Activated CD8-positive, alpha-beta T cell treated with anti-CD3 and anti-CD28 coated beads, Interleukin-2, amount 10 ng/mL, durations not matched to agents 7 days and 5 days (primary cell): ENCODE data around the gene TPH1. TPM values are rescaled to one million over a fixed set of nuclear protein-coding genes. Genes with fewer than 3 reads are reported as not detected.

ENCODE experiments used
- ATAC-seq: fragments of 150-1000 bp; cut with Tn5 transposase; one replicate; pipeline ENCODE4 v1.10.0; 2021; ENCODE audit warnings: moderate library complexity
- CTCF ChIA-PET: fragments of 350-600 bp; sonication (Branson Sonifier 250); formaldehyde crosslinking; loops from one replicate; lab custom pipeline; 2021; ENCODE audit warnings: antibody characterized with exemption; lab: Charles Lee
- POLR2A ChIA-PET: fragments of 350-600 bp; sonication (Branson Sonifier 250); formaldehyde crosslinking; loops from one replicate; lab custom pipeline; 2021; ENCODE audit warnings: antibody characterized with exemption; lab: Charles Lee
- DNase-seq: peaks from one replicate; pipeline ENCODE4 v3.0.0-alpha.2; 2020
- H3K27ac Mint-ChIP-seq: one replicate; pipeline ENCODE4 v1.8.0; 2021; ENCODE audit warnings: mild to moderate bottlenecking, mixed read lengths
- H3K27me3 Mint-ChIP-seq: one replicate; pipeline ENCODE4 v1.8.0; 2021; ENCODE audit warnings: low read depth, mixed read lengths
- H3K36me3 Mint-ChIP-seq: one replicate; pipeline ENCODE4 v1.8.0; 2021; ENCODE audit warnings: low read depth, mixed read lengths
- H3K4me1 Mint-ChIP-seq: one replicate; pipeline ENCODE4 v1.8.0; 2021; ENCODE audit warnings: low read depth, mixed read lengths
- H3K4me3 Mint-ChIP-seq: one replicate; pipeline ENCODE4 v1.8.0; 2021; ENCODE audit warnings: mild to moderate bottlenecking, mixed read lengths
- H3K9me3 Mint-ChIP-seq: one replicate; pipeline ENCODE4 v1.8.0; 2022; ENCODE audit warnings: mixed read lengths; ENCODE audit not compliant: insufficient read depth
- total RNA-seq, 2 experiments: library from RNA; stranded (reverse); gene quantifications; one replicate each; pipeline ENCODE4 v1.2.3, GENCODE V29; 2021

TPH1 gene
- total RNA-seq, result under 1 TPM; 0.21 to 0.55 TPM

DNA sequence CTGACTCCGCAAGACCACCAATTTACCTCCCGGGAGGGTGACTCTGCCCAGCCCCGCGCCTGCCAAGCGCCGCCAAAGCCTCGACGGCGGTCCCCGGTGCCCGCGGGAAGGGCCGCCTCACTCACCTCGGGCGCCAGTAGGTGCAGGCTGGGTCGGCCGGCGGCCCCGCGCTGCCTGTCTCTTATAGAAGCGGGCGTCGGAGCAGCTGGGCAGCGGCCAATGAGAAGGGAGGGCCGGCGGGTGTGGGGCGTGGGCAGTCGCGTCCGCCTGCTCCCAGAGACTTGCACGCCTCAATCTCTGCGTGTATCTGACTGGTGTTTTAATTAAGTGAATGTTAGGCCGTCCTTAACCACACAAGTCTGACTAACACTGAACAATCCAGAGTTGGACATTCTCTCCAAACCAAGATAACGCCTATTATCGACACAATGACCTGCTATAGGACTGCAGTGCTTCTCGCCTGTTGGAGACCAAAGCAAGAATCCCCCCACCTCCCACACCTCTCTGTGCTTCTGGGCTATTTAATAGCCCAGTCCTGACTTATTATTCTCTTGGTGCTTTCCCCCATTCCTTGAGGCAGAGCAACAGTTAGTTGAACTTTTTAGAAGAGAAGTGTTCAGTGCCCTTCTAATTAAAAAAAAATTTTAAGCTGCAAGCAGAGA is at the start of gene TPH1:
TSS of gene TPH1 (minus strand) at position 154 of the 662 bp plus-strand sequence. CDS start 5,507 bp downstream, outside the sequence.
- ChIA-PET POLR2A (no interaction called here), CTCF (interaction anchor here (1.6 kb wide), 1 partner anchor 66 kb away, joined by 3 read pairs; no protein-coding TSS in a partner anchor)
- H3K27me3 Mint-ChIP-seq, result peaks cover 59% of the 10 kb centered on the region
- H3K9me3 Mint-ChIP-seq, result no peaks in the 10 kb centered on the region
- no peaks in the 10 kb centered on the region for H3K4me1 Mint-ChIP-seq
- H3K27ac Mint-ChIP-seq, result no peak within 1 kb of the TSS
- no peaks in the 10 kb centered on the region for H3K36me3 Mint-ChIP-seq
- no peak within 1 kb of the TSS for H3K4me3 Mint-ChIP-seq
- ATAC-seq (no peak), DNase-seq (no peak)

DNA sequence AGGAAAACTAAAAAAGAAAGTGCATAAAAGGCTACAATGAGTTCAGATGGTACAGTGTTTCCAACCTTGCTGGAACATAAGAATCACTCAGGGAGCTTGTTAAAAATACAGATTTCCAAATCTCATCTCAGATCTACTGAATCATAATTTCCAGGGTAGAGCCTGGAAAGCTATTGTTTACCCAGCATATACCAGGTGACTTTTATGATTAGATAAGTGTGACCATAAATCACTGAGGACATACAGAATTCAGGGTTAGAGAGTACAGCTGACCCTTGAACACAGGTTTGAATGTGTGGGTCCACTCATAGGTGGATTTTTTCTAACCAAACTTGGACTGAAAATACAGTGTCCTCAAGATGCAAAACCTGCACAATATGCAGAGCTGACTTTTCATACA is 47.9 kb upstream of the TPH1 start:
- no peak overlapping the region for H3K4me3 Mint-ChIP-seq
- POLR2A ChIA-PET, result interaction anchor here (0.7 kb wide), 1 partner anchor 12 kb away, joined by 3 read pairs; the partner anchor contains the start of gene SAAL1
- DNase-seq, result no peak
- no peaks in the 10 kb centered on the region for H3K9me3 Mint-ChIP-seq
- no peaks in the 10 kb centered on the region for H3K27me3 Mint-ChIP-seq
- ATAC-seq, result no peak
- H3K27ac Mint-ChIP-seq, result no peak overlapping the region
- CTCF ChIA-PET, result interaction anchor here (0.7 to 1.8 kb wide), 3 partner anchors 9 to 17 kb away, joined by 3 to 6 read pairs (median 4); partner anchors contain the start of gene SAAL1
- no peaks in the 10 kb centered on the region for H3K4me1 Mint-ChIP-seq
- H3K36me3 Mint-ChIP-seq, result peaks cover 45% of the 10 kb centered on the region

DNA sequence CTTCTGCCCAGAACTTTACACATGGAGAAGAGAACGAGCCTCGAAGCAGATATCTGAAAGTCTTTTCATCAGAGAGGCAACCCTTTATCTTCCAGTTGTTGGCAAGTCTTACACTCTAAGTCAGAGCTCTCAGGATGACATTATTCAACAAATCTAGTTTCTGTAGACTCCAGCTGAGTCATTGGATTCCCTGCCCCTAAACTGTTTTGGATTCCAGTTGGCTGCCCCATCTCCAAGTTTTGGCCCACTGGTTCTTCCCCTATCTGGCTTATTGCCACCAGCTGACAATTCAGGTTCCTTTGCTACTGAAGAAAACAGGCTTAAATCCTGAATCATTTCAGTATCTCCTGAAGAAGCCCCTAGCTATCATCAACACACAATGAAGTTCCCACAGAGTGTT is 45.7 kb upstream of the TPH1 start:
- no peak overlapping the region for H3K27ac Mint-ChIP-seq
- H3K4me3 Mint-ChIP-seq, result no peak overlapping the region
- H3K4me1 Mint-ChIP-seq, result no peaks in the 10 kb centered on the region
- H3K27me3 Mint-ChIP-seq, result no peaks in the 10 kb centered on the region
- ChIA-PET POLR2A (no interaction called here), CTCF (interaction anchor here (1.4 kb wide), 1 partner anchor 630 kb away, joined by 5 read pairs; no protein-coding TSS in a partner anchor)
- no peaks in the 10 kb centered on the region for H3K9me3 Mint-ChIP-seq
- DNase-seq (no peak), ATAC-seq (no peak)
- peaks cover 57% of the 10 kb centered on the region for H3K36me3 Mint-ChIP-seq

DNA sequence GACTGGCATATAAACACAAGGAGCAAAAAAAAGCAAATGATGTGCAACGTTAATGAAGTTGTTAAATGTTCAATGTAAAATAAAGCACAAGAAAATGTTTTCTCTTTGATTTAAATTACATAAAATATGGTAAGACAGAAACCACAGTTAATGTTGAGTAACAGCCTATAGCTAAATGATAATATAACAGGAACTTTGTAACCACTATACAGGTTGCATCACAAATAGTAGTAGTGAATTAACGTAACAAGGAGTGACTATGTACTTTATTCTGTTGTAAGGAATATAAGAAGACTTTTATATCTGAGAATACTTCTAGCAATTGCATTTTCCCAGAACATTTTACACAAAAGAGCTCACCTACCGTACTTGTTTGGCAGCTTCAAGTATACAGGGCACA is 42.9 kb upstream of the TPH1 start:
- Mint-ChIP-seq H3K36me3 (peaks cover 45% of the 10 kb centered on the region), H3K27me3 (no peaks in the 10 kb centered on the region), H3K4me3 (no peak overlapping the region), H3K9me3 (no peaks in the 10 kb centered on the region), H3K4me1 (no peaks in the 10 kb centered on the region), H3K27ac (no peak overlapping the region)
- ATAC-seq (no peak), DNase-seq (no peak)
- ChIA-PET POLR2A (no interaction called here), CTCF (interaction anchor here (0.8 to 2.6 kb wide), 5 partner anchors 9 to 26 kb away, joined by 3 to 14 read pairs (median 4); partner anchors contain the start of gene SAAL1)

DNA sequence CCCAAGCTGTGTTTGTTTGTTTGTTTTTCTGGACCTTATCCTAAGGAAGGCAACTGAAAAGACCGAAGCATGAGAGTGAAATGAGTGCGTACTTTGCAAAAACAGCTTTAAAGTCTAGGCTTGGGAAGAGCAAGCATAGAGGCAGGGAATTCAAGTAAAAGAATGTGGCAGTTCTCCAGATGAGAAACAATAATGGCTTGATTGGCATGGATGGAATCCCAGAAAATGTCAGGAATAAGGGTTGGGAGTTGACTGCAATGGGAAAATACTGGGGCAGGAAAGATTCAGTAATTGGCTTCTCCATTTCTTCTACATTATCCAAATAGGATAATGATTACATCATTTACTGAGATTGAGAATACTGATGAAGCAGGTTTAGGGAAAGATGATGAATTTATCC is 42.3 kb upstream of the TPH1 start:
- CTCF ChIA-PET, result interaction anchor here (0.9 kb wide), 1 partner anchor 22 kb away, joined by 3 read pairs; no protein-coding TSS in a partner anchor
- Mint-ChIP-seq H3K9me3 (no peaks in the 10 kb centered on the region), H3K27me3 (no peaks in the 10 kb centered on the region), H3K27ac (no peak overlapping the region), H3K4me1 (no peaks in the 10 kb centered on the region), H3K36me3 (peaks cover 43% of the 10 kb centered on the region), H3K4me3 (no peak overlapping the region)
- DNase-seq, result no peak
- ATAC-seq, result no peak
- POLR2A ChIA-PET, result no interaction called here

DNA sequence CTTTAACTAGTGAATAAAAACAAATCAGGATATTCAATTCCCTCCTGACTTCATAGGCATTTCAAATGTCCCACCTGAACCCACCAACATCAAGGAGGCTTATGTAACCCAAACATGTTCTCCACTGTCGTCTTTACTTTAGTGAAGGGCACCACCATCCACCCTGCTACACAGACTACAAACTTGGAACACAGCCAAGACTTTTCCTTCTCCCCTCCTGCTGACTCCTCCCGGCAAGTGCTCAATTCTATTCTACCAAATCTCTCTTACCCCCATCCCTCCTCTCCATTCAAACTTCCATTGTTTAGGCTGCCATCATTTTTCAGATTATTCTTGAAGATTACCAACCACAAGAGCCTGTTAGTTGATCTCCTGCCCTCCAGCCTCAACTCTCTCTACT is 35.5 kb upstream of the TPH1 start:
- ChIA-PET POLR2A (no interaction called here), CTCF (interaction anchor here (1.6 kb wide), 1 partner anchor 25 kb away, joined by 4 read pairs; no protein-coding TSS in a partner anchor)
- no peaks in the 10 kb centered on the region for H3K4me1 Mint-ChIP-seq
- peaks cover 31% of the 10 kb centered on the region for H3K36me3 Mint-ChIP-seq
- H3K4me3 Mint-ChIP-seq, result no peak overlapping the region
- H3K27me3 Mint-ChIP-seq, result no peaks in the 10 kb centered on the region
- H3K9me3 Mint-ChIP-seq, result no peaks in the 10 kb centered on the region
- ATAC-seq (no peak), DNase-seq (no peak)
- no peak overlapping the region for H3K27ac Mint-ChIP-seq

DNA sequence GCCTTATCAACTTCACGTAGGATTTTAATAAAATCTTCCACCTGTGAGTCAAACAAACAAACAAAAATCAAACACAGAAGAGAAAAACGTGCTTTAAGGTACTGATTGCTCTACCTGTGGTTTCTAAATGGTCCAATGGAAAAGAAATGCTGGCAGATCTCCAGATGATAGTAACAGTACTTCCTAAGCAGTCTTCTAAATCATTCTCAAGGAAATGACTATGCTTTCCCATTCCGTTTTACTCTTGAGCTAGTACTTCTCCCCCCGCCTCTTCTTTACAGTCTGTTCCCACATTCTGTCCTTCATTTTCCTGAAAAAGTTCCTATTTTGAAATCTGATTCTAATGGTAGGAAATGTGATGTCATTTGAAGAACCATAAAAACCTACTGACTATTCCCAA is 34.4 kb upstream of the TPH1 start:
- Mint-ChIP-seq H3K36me3 (peaks cover 35% of the 10 kb centered on the region), H3K9me3 (no peaks in the 10 kb centered on the region), H3K4me1 (no peaks in the 10 kb centered on the region), H3K4me3 (no peak overlapping the region), H3K27me3 (no peaks in the 10 kb centered on the region), H3K27ac (no peak overlapping the region)
- ChIA-PET CTCF (interaction anchor here (0.8 to 1.6 kb wide), 2 partner anchors 9 to 26 kb away, joined by 3 to 4 read pairs; no protein-coding TSS in a partner anchor), POLR2A (no interaction called here)
- ATAC-seq, result no peak
- no peak for DNase-seq

DNA sequence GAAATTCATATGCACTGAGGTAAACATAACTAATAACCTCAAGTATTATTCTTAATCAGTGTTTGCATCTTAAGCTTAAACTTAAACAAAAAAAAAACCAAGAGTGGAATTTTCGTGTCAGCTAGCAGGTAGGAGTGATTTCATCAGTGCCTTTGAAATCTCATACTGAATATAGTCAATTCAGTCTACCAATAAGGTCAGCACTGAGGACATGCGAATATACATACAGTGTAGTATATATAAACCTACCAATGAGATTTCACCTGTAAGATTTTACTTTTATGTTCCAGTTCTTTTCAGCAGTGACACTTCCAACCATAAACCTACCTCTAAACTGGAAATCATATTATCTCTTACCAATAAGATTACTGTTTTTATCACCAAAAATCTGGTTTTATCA is 32.8 kb upstream of the TPH1 start:
- H3K4me3 Mint-ChIP-seq, result no peak overlapping the region
- no peaks in the 10 kb centered on the region for H3K9me3 Mint-ChIP-seq
- no peak overlapping the region for H3K27ac Mint-ChIP-seq
- H3K4me1 Mint-ChIP-seq, result peaks cover 3% of the 10 kb centered on the region
- POLR2A ChIA-PET, result no interaction called here
- no peak for ATAC-seq
- CTCF ChIA-PET, result no interaction called here
- H3K36me3 Mint-ChIP-seq, result peaks cover 37% of the 10 kb centered on the region
- no peak for DNase-seq
- H3K27me3 Mint-ChIP-seq, result no peaks in the 10 kb centered on the region

DNA sequence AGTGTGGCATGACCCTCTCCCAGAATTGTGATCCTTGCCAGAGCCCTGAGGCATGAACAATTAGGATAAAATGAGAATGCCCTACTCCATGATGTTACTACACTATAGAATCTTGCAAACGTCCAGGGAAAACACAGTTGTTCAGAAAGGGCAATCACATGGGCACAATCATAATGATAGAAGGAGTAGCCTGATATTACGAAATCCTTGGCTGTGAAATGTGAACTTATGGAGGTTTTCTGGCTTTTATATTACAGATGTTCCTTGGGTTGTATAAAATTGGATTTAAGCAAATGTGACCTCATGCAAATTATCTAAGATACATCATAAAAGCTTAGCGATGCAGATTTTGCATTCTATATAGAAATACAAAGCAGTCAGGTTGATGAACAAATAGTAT is 29.4 kb upstream of the TPH1 start:
- H3K27me3 Mint-ChIP-seq, result no peaks in the 10 kb centered on the region
- no peak overlapping the region for H3K27ac Mint-ChIP-seq
- DNase-seq (no peak), ATAC-seq (no peak)
- peaks cover 19% of the 10 kb centered on the region for H3K36me3 Mint-ChIP-seq
- ChIA-PET CTCF (no interaction called here), POLR2A (no interaction called here)
- no peak overlapping the region for H3K4me3 Mint-ChIP-seq
- peaks cover 3% of the 10 kb centered on the region for H3K4me1 Mint-ChIP-seq
- no peaks in the 10 kb centered on the region for H3K9me3 Mint-ChIP-seq

DNA sequence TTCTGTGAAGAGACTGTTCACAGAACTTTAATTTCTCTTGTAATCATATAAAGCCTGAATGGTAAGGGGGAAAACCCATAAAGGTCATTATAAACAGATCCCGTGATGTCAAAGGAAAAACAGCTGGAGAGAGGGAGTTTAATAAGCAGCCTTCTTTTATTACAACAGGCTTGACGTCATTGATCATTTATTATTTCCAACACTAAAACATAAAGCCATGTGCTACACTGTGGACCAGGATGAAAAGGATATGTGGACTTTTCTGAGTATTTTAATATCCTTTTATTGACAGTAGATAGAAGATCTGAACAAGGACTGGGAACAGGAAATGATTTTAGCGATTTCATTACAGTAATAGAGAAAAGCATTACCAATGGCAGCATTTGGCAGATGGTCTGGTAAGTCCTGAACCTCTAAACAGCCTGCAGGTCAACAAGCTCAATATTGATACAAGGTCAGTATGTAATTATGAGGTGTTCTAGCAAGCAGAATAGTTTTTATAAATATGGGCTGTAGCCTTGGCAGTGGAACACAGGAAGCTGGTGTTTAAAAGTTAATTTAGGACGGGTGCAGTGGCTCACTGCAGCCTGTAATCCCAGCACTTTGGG is 25.1 kb upstream of the TPH1 start:
- H3K27ac Mint-ChIP-seq, result no peak overlapping the region

DNA sequence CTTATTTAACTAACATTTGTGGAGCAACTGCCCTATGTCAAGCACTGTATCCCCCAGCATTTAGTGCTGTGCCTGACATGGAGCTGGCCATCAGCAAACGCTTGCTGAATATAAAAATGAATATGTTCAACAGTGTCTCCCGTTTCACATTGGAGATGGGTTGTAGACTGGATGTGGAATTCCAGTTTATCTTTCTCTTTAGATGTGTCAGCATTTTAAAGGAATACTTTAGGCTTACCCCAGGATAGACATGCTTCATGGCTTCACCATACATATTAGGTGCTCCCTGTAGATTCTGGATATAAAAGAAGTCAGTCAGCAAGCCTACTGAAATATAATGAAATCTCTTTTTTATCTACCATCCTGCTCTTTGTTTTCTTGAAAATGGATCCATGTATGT is 21.3 kb upstream of the TPH1 start:
- Mint-ChIP-seq H3K4me1 (no peaks in the 10 kb centered on the region), H3K4me3 (no peak overlapping the region), H3K36me3 (no peaks in the 10 kb centered on the region), H3K9me3 (no peaks in the 10 kb centered on the region), H3K27ac (no peak overlapping the region), H3K27me3 (no peaks in the 10 kb centered on the region)
- DNase-seq (no peak), ATAC-seq (no peak)
- ChIA-PET POLR2A (no interaction called here), CTCF (no interaction called here)

More for the DNA sequence above, 25.1 kb upstream of the TPH1 start:
- ATAC-seq, result no peak
- no peak for DNase-seq
- Mint-ChIP-seq H3K36me3 (peaks cover 9% of the 10 kb centered on the region), H3K4me3 (no peak overlapping the region), H3K9me3 (no peaks in the 10 kb centered on the region), H3K4me1 (peaks cover 3% of the 10 kb centered on the region), H3K27me3 (no peaks in the 10 kb centered on the region)
- POLR2A ChIA-PET, result no interaction called here
- CTCF ChIA-PET, result interaction anchor here (1.1 kb wide), 1 partner anchor 9 kb away, joined by 3 read pairs; no protein-coding TSS in a partner anchor

DNA sequence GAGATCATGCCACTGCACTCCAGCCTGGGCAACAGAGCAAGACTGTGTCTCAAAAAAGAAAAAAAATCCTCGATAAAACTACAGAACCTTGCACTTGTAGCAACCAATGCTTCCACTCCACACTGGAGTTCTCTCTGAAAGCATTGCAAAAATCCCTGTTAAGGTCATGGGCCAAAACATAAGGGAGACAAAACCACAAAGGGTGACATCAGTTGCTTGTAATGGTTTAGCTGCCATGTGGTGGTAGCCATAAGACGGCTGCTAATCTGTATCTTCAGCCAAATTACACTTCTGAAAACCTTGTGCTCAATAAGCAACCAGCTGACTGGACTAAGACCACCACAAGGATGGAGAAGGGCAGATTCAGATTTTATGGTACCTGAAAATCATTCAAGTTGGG is 20.6 kb upstream of the TPH1 start:
- H3K4me1 Mint-ChIP-seq, result no peaks in the 10 kb centered on the region
- H3K27ac Mint-ChIP-seq, result no peak overlapping the region
- H3K9me3 Mint-ChIP-seq, result no peaks in the 10 kb centered on the region
- no peaks in the 10 kb centered on the region for H3K36me3 Mint-ChIP-seq
- POLR2A ChIA-PET, result no interaction called here
- H3K4me3 Mint-ChIP-seq, result no peak overlapping the region
- H3K27me3 Mint-ChIP-seq, result no peaks in the 10 kb centered on the region
- no peak for ATAC-seq
- CTCF ChIA-PET, result interaction anchor here (0.5 kb wide), 1 partner anchor 79 kb away, joined by 3 read pairs; no protein-coding TSS in a partner anchor
- no peak for DNase-seq
